ENCODE measurements around the gene COMMD3.

Gene COMMD3

DNA sequence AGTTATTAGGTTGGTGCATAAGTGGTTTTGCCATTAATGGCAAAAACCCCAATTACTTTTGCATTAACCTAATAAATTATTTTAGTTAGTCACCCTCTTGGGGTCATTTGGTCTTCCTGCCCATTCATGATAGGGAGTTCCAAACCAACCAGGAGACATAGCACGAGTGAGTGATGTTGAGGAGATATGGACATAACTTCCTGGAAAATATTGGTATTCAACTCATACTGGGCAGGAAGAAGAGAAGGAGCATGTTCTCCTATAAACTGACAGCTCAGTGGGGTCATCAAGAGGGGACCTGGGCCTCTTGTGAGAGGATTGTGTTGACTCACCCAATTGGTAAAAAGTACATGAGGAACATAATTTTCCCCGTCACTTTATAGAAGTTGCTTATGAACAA lies 52.8 kb downstream of the COMMD3 start:
- DNase-seq, result no peak

DNA sequence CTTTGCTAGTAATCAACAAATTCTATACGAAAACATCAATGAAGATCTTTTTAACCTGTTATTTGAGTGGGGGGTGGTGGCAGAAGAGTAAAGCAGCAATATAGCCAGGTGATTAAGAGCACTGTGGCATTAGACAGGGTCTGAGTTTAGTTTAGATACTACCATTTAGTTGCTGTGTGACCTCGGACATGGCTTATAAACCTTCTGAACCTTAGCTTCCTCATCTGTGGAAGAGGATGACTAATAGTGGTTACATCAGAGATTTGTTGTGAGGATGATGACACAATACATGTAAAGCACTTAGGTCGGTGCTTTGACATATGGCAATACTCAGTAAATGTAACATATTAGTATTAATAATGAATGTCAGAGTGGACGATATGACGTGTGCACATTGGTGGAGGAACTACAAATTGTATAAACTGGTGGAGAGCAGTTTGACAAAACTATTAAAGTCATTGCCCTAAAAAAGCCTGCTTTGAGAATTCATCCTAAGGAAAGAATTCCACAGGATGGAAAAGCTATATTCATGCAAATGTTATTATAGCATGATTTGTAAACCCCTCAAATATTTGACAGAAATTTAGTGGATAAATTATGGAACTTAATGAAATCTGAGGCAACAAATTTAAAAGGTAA lies 53.4 kb downstream of the COMMD3 start:
- DNase-seq, result no peak
